Mucosa of stomach (tissue), 1 donor: ENCODE data around the gene RTBDN.

ENCODE experiments used
- H3K27me3 ChIP-seq: one replicate; pipeline ENCODE4 v1.7.0; 2013; ENCODE audit warnings: mild to moderate bottlenecking, low read length; ENCODE audit not compliant: control insufficient read depth, insufficient read depth
- H3K36me3 ChIP-seq: one replicate; pipeline ENCODE4 v1.7.0; 2013; ENCODE audit warnings: low read length; ENCODE audit not compliant: control insufficient read depth, insufficient read depth
- H3K4me1 ChIP-seq: one replicate; pipeline ENCODE4 v1.7.0; 2013; ENCODE audit warnings: mild to moderate bottlenecking, low read length; ENCODE audit not compliant: control insufficient read depth, insufficient read depth
- H3K4me3 ChIP-seq: one replicate; pipeline ENCODE4 v1.7.0; 2013; ENCODE audit warnings: low read length
- H3K9ac ChIP-seq: one replicate; pipeline ENCODE4 v1.7.0; 2013; ENCODE audit warnings: mild to moderate bottlenecking, low read length, moderate library complexity
- H3K9me3 ChIP-seq: one replicate; pipeline ENCODE4 v1.7.0; 2013; ENCODE audit warnings: mild to moderate bottlenecking, low read length, moderate library complexity; ENCODE audit not compliant: control insufficient read depth
- donor health status: Pancreatic carcinoma.

RTBDN gene

GRCh38 chr19:12792853-12793289, 41.5 kb downstream of the RTBDN start:
- Histone ChIP-seq H3K9ac (peak overlapping the region; percentile 98), H3K27me3 (no peaks in the 10 kb centered on the region), H3K4me1 (peaks cover 50% of the 10 kb centered on the region), H3K36me3 (no peaks in the 10 kb centered on the region), H3K4me3 (peak overlapping the region; percentile 88), H3K9me3 (no peaks in the 10 kb centered on the region)

- peaks cover 56% of the 10 kb centered on the region for H3K4me1 ChIP-seq
- H3K36me3 ChIP-seq, result no peaks in the 10 kb centered on the region
- peak overlapping the region; percentile 88 for H3K4me3 ChIP-seq
- no peaks in the 10 kb centered on the region for H3K27me3 ChIP-seq
- H3K9ac ChIP-seq, result peak overlapping the region; percentile 98
- no peaks in the 10 kb centered on the region for H3K9me3 ChIP-seq
Measured at GRCh38 chr19:12792051-12792852, 42.1 kb downstream of the RTBDN start.

GRCh38 chr19:12791345-12792050, 42.9 kb downstream of the RTBDN start, which contains the start of gene JUNB:
Gene JUNB (plus strand): TSS chr19:12791486. CDS start chr19:12791772, 286 bp downstream.
- Histone ChIP-seq H3K9me3 (no peaks in the 10 kb centered on the region), H3K36me3 (no peaks in the 10 kb centered on the region), H3K4me3 (peak within 1 kb of the TSS; percentile 88), H3K4me1 (peaks cover 60% of the 10 kb centered on the region), H3K9ac (peak within 1 kb of the TSS; percentile 98), H3K27me3 (no peaks in the 10 kb centered on the region)

- Histone ChIP-seq H3K27me3 (no peaks in the 10 kb centered on the region), H3K36me3 (no peaks in the 10 kb centered on the region), H3K4me1 (peaks cover 60% of the 10 kb centered on the region), H3K9ac (peak overlapping the region; percentile 98), H3K4me3 (peak overlapping the region; percentile 72), H3K9me3 (no peaks in the 10 kb centered on the region)
Measured at GRCh38 chr19:12790628-12791344, 43.6 kb downstream of the RTBDN start.

GRCh38 chr19:12789904-12790619, 44.3 kb downstream of the RTBDN start:
- Histone ChIP-seq H3K9ac (peak overlapping the region; percentile 98), H3K4me1 (peaks cover 63% of the 10 kb centered on the region), H3K4me3 (peak overlapping the region; percentile 72), H3K27me3 (no peaks in the 10 kb centered on the region), H3K9me3 (no peaks in the 10 kb centered on the region), H3K36me3 (no peaks in the 10 kb centered on the region)

GRCh38 chr19:12789098-12789903, 45.1 kb downstream of the RTBDN start:
- H3K4me3 ChIP-seq, result peak overlapping the region; percentile 53
- H3K9me3 ChIP-seq, result no peaks in the 10 kb centered on the region
- H3K27me3 ChIP-seq, result no peaks in the 10 kb centered on the region
- H3K4me1 ChIP-seq, result peaks cover 68% of the 10 kb centered on the region
- peak overlapping the region; percentile 98 for H3K9ac ChIP-seq
- no peaks in the 10 kb centered on the region for H3K36me3 ChIP-seq

- Histone ChIP-seq H3K9me3 (no peaks in the 10 kb centered on the region), H3K36me3 (no peaks in the 10 kb centered on the region), H3K27me3 (no peaks in the 10 kb centered on the region), H3K4me1 (peaks cover 68% of the 10 kb centered on the region), H3K9ac (peak overlapping the region; percentile 90), H3K4me3 (peak overlapping the region; percentile 53)
Measured at GRCh38 chr19:12788682-12789097, 45.7 kb downstream of the RTBDN start.

GRCh38 chr19:12788042-12788681, 46.2 kb downstream of the RTBDN start:
- Histone ChIP-seq H3K36me3 (no peaks in the 10 kb centered on the region), H3K4me3 (peak overlapping the region; percentile 53), H3K4me1 (peaks cover 72% of the 10 kb centered on the region), H3K9me3 (no peaks in the 10 kb centered on the region), H3K27me3 (no peaks in the 10 kb centered on the region), H3K9ac (peak overlapping the region; percentile 90)

- no peaks in the 10 kb centered on the region for H3K9me3 ChIP-seq
- H3K4me1 ChIP-seq, result peaks cover 78% of the 10 kb centered on the region
- H3K4me3 ChIP-seq, result no peak overlapping the region
- no peaks in the 10 kb centered on the region for H3K36me3 ChIP-seq
- H3K9ac ChIP-seq, result peak overlapping the region; percentile 81
- H3K27me3 ChIP-seq, result no peaks in the 10 kb centered on the region
Measured at GRCh38 chr19:12787458-12787857, 46.9 kb downstream of the RTBDN start.

- H3K4me3 ChIP-seq, result no peak overlapping the region
- no peaks in the 10 kb centered on the region for H3K9me3 ChIP-seq
- H3K36me3 ChIP-seq, result no peaks in the 10 kb centered on the region
- H3K9ac ChIP-seq, result peak overlapping the region; percentile 81
- no peaks in the 10 kb centered on the region for H3K27me3 ChIP-seq
- H3K4me1 ChIP-seq, result peaks cover 83% of the 10 kb centered on the region
Measured at GRCh38 chr19:12786952-12787351, 47.4 kb downstream of the RTBDN start.
